ENCODE data around the gene PIK3R5. TPM values are rescaled to one million over a fixed set of nuclear protein-coding genes. Genes with fewer than 3 reads are reported as not detected.

PIK3R5 gene
- total RNA-seq, 1 experiment from 2014 or later = 0.09 TPM

DNA sequence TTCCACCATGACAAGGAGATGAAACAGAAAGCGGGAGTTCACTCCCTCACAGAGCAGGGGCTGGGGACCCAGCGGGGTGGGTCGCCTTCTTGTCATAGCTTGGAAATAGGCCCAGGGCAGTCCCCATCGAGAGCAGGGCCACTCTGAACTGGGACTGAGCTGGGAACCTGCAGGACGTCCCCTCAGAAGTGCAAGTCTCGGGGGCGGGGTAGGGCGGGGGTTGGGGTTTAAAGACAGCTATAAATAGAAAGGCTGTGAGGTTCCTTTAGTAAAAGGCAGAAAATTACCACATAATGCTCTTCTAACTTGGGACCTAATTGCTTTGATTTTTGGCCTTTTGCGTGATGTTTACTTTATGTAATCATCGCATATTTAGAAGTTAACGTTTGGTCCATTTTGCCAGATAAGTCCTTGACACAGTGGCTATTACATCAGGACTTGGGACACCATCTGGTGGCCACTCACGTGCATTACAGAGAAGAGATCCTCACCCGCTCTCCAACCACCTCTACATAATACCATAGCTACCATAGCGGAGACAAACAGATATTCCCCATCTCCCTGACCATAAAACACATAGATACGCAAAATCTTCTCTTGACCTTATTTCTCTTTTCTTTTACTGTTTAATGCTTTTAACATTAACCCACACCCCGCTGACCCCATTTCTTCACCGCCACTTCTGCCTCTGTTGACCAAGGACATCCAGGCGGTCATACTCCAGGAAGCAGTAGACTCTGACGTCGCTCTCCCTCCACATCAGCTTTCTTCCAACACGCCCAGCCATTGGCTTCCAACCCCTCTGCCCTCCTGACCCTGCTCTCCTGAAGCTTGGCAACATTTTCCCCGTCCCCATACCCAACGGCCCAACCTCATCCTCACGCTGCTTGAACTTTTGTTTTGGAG lies 70.6 kb downstream of the PIK3R5 start:
- Histone ChIP-seq H3K4me1 (ENCODE audit: insufficient read depth, low read length, poor library complexity, severe bottlenecking) (no peaks in the 10 kb centered on the region), H3K27ac (ENCODE audit: low read depth, low read length, poor library complexity, severe bottlenecking) (no peak overlapping the region), H3K27me3 (replicated peaks; ENCODE audit: insufficient read depth, low read depth, low read length, poor library complexity) (no peaks in the 10 kb centered on the region), H3K4me3 (ENCODE audit: low read depth, low read length, poor library complexity, severe bottlenecking) (no peak overlapping the region), H3K9me3 (ENCODE audit: low read depth, low read length, poor library complexity, severe bottlenecking) (no peaks in the 10 kb centered on the region), H3K36me3 (ENCODE audit: insufficient read depth, low read length, poor library complexity, severe bottlenecking) (no peaks in the 10 kb centered on the region)
- TF ChIP-seq, protein P1, sequence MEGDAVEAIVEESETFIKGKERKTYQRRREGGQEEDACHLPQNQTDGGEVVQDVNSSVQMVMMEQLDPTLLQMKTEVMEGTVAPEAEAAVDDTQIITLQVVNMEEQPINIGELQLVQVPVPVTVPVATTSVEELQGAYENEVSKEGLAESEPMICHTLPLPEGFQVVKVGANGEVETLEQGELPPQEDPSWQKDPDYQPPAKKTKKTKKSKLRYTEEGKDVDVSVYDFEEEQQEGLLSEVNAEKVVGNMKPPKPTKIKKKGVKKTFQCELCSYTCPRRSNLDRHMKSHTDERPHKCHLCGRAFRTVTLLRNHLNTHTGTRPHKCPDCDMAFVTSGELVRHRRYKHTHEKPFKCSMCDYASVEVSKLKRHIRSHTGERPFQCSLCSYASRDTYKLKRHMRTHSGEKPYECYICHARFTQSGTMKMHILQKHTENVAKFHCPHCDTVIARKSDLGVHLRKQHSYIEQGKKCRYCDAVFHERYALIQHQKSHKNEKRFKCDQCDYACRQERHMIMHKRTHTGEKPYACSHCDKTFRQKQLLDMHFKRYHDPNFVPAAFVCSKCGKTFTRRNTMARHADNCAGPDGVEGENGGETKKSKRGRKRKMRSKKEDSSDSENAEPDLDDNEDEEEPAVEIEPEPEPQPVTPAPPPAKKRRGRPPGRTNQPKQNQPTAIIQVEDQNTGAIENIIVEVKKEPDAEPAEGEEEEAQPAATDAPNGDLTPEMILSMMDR (conservative IDR thresholded peaks at IDR 0.05; ENCODE audit: low read depth, low read length) = peak; percentile 84
- TF ChIP-seq EZH2 (IDR thresholded peaks at IDR 0.05; ENCODE audit: borderline replicate concordance, low read depth, low read length, poor library complexity, severe bottlenecking) = no peak
- CTCF ChIA-PET = interaction anchor here (0.5 to 1.0 kb wide), 5 partner anchors 31 to 149 kb away, joined by 3 to 10 read pairs (median 6); no protein-coding TSS in a partner anchor
- intact Hi-C loops (cut with micrococcal nuclease; ENCODE audit: unreplicated experiment) = loop anchor here (5.0 to 10.0 kb wide), 3 partner anchors 88 to 480 kb away; no protein-coding TSS in a partner anchor
- no TSS peak for BruUV-seq (replicated peaks)
- peak; percentile 76 for DNase-seq (ENCODE audit: low spot score)
- POLR2A ChIA-PET (ENCODE audit: low non-redundant PET) = no interaction called here

DNA sequence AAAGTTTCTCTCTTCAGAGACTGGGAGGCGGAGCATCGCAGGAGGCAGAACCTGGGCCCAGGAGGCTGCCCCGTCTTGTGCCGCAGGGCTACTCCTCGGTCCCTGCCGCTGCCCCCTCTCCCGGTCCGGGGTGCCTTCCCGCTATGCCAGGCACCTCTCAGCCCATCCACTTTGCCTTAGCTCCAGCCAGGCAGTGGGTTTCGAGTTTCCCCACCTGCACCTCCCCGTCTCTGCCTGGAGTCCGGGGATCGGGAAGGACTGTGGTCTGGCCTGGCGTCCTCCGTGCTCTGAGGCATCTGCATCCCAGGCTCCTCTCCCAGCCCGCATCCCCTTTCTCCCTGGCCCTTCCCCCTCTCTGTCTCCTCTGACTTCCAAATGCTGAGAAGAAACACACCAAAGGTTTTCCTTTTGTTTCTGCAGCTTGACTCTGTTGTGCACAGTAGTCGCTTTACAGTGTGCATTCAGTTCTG lies 71.3 kb downstream of the PIK3R5 start:
- Histone ChIP-seq H3K27me3 (replicated peaks; ENCODE audit: insufficient read depth, low read depth, low read length, poor library complexity) (no peaks in the 10 kb centered on the region), H3K36me3 (ENCODE audit: insufficient read depth, low read length, poor library complexity, severe bottlenecking) (no peaks in the 10 kb centered on the region), H3K27ac (ENCODE audit: low read depth, low read length, poor library complexity, severe bottlenecking) (no peak overlapping the region), H3K9me3 (ENCODE audit: low read depth, low read length, poor library complexity, severe bottlenecking) (no peaks in the 10 kb centered on the region), H3K4me3 (ENCODE audit: low read depth, low read length, poor library complexity, severe bottlenecking) (no peak overlapping the region), H3K4me1 (ENCODE audit: insufficient read depth, low read length, poor library complexity, severe bottlenecking) (no peaks in the 10 kb centered on the region)
- DNase-seq (ENCODE audit: low spot score) = no peak
- no TSS peak for BruUV-seq (replicated peaks)
- CTCF ChIA-PET = interaction anchor here (0.5 kb wide), 1 partner anchor 44 kb away, joined by 4 read pairs; no protein-coding TSS in a partner anchor
- intact Hi-C loops (cut with micrococcal nuclease; ENCODE audit: unreplicated experiment) = loop anchor here (10.0 kb wide), 1 partner anchor 479 kb away; no protein-coding TSS in a partner anchor
- TF ChIP-seq, protein P1 (conservative IDR thresholded peaks at IDR 0.05; ENCODE audit: low read depth, low read length) = no peak
- no peak for TF ChIP-seq EZH2 (IDR thresholded peaks at IDR 0.05; ENCODE audit: borderline replicate concordance, low read depth, low read length, poor library complexity, severe bottlenecking)
- POLR2A ChIA-PET (ENCODE audit: low non-redundant PET) = no interaction called here

DNA sequence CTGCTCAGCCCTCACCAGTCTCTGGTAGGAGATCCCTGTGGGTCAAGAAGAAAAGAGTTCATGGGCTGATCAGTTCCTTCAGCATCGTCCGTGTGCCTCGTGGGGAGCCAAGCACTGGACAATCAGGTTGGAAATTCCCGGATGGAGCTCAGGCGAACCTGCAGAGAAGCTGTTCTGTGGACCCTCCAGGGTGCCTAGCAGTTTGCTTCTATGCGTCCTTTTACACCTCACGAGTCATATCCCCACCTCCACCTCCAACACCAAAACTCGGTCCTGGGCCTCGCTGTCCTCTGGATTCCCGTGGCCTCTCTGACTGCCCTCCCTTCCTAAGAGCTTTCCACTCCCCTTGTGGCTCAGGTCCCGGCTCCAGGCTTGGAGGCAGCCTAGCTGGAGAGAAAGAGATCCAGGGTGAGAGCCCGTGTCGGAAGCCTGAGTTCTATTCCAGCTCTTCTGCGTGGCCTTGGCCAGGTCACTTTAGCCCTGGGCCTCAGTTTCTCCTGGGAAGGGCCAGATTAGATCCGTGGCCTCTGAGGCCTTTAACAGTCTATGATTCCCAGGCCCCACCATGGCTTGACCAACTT lies 71.8 kb downstream of the PIK3R5 start:
- Histone ChIP-seq H3K4me1 (ENCODE audit: insufficient read depth, low read length, poor library complexity, severe bottlenecking) (no peaks in the 10 kb centered on the region), H3K27ac (ENCODE audit: low read depth, low read length, poor library complexity, severe bottlenecking) (no peak overlapping the region), H3K27me3 (replicated peaks; ENCODE audit: insufficient read depth, low read depth, low read length, poor library complexity) (no peaks in the 10 kb centered on the region), H3K36me3 (ENCODE audit: insufficient read depth, low read length, poor library complexity, severe bottlenecking) (no peaks in the 10 kb centered on the region), H3K9me3 (ENCODE audit: low read depth, low read length, poor library complexity, severe bottlenecking) (no peaks in the 10 kb centered on the region), H3K4me3 (ENCODE audit: low read depth, low read length, poor library complexity, severe bottlenecking) (no peak overlapping the region)
- no peak for DNase-seq (ENCODE audit: low spot score)
- no TSS peak for BruUV-seq (replicated peaks)
- POLR2A ChIA-PET (ENCODE audit: low non-redundant PET) = no interaction called here
- intact Hi-C loops (cut with micrococcal nuclease; ENCODE audit: unreplicated experiment) = loop anchor here (10.0 kb wide), 1 partner anchor 479 kb away; no protein-coding TSS in a partner anchor
- CTCF ChIA-PET = interaction anchor here (0.5 to 0.6 kb wide), 2 partner anchors 43 to 669 kb away, joined by 4 to 5 read pairs; no protein-coding TSS in a partner anchor
- no peak for TF ChIP-seq EZH2 (IDR thresholded peaks at IDR 0.05; ENCODE audit: borderline replicate concordance, low read depth, low read length, poor library complexity, severe bottlenecking)
- TF ChIP-seq, protein P1 (conservative IDR thresholded peaks at IDR 0.05; ENCODE audit: low read depth, low read length) = no peak

Measured in A673 (cell line).